Activated CD8-positive, alpha-beta T cell treated with anti-CD3 and anti-CD28 coated beads for 36 hours (primary cell): ENCODE data around the gene MGAT5B. TPM values are rescaled to one million over a fixed set of nuclear protein-coding genes. Genes with fewer than 3 reads are reported as not detected.

ENCODE experiments used
- ATAC-seq: fragments of 200-7000 bp; cut with Tn5 transposase; one replicate; pipeline ENCODE4 v1.10.0; 2021; ENCODE audit warnings: mild to moderate bottlenecking, moderate library complexity
- CTCF ChIA-PET: fragments of 350-600 bp; sonication (Branson Sonifier 250); formaldehyde crosslinking; loops from one replicate; lab custom pipeline; 2021; ENCODE audit warnings: antibody characterized with exemption; lab: Charles Lee
- POLR2A ChIA-PET: fragments of 350-600 bp; sonication (Branson Sonifier 250); formaldehyde crosslinking; loops from one replicate; lab custom pipeline; 2021; ENCODE audit warnings: antibody characterized with exemption; lab: Charles Lee
- DNase-seq: peaks from one replicate; pipeline ENCODE4 v3.0.0-alpha.2; 2020
- H3K27ac Mint-ChIP-seq: one replicate; pipeline ENCODE4 v1.8.0; 2021; ENCODE audit warnings: mild to moderate bottlenecking, mixed read lengths
- H3K27me3 Mint-ChIP-seq: one replicate; pipeline ENCODE4 v1.8.0; 2021; ENCODE audit warnings: mixed read lengths
- H3K36me3 Mint-ChIP-seq: one replicate; pipeline ENCODE4 v1.8.0; 2021; ENCODE audit warnings: low read depth, mixed read lengths
- H3K4me1 Mint-ChIP-seq: one replicate; pipeline ENCODE4 v1.8.0; 2021; ENCODE audit warnings: low read depth, mixed read lengths
- H3K4me3 Mint-ChIP-seq: one replicate; pipeline ENCODE4 v1.8.0; 2021; ENCODE audit warnings: mild to moderate bottlenecking, moderate library complexity, mixed read lengths
- H3K9me3 Mint-ChIP-seq: one replicate; pipeline ENCODE4 v1.8.0; 2021; ENCODE audit warnings: mixed read lengths
- intact Hi-C: fragments of 100-400 bp; cut with micrococcal nuclease; formaldehyde crosslinking; loops from one replicate; pipeline ENCODE4 v1.10.0; 2022
- total RNA-seq, 2 experiments: library from RNA; stranded (reverse); gene quantifications; one replicate each; pipeline ENCODE4 v1.2.3, GENCODE V29; 2021
- TF ChIP-seq, protein P1 (sequence below): fragments of 200-600 bp; IDR thresholded peaks from one replicate; pipeline ENCODE4 v1.8.0; 2022; ENCODE audit warnings: antibody characterized with exemption, mild to moderate bottlenecking

Gene MGAT5B
- total RNA-seq, 2 experiments from 2014 or later = not detected

DNA sequence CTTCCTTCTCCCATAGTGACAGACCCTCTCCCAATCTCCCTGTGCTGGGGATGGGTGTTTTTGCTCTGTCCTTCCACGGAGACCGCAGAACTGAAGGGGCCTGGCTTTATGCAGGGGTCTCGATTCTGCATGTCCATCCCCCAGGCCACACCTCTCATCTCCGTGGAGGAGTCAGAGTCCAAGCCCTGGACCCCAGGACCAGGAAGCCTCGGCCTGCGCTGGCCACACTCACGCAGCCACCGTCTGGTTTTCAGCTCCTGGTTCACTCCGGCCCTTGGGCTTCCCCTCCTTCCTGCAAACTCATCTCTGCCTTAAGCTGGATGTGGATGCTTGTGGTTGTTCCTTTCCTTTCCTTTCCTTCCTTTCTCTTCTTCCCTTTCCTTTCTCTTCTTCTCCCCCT lies 90.8 kb downstream of the MGAT5B start:
- Mint-ChIP-seq H3K36me3 (no peaks in the 10 kb centered on the region), H3K4me3 (no peak overlapping the region), H3K9me3 (no peaks in the 10 kb centered on the region), H3K4me1 (no peaks in the 10 kb centered on the region), H3K27me3 (no peaks in the 10 kb centered on the region), H3K27ac (no peak overlapping the region)
- ATAC-seq (no peak), DNase-seq (no peak)
- POLR2A ChIA-PET = interaction anchor here (0.6 kb wide), 1 partner anchor 17 kb away, joined by 3 read pairs; no protein-coding TSS in a partner anchor
- CTCF ChIA-PET = no interaction called here
- TF ChIP-seq, protein P1, sequence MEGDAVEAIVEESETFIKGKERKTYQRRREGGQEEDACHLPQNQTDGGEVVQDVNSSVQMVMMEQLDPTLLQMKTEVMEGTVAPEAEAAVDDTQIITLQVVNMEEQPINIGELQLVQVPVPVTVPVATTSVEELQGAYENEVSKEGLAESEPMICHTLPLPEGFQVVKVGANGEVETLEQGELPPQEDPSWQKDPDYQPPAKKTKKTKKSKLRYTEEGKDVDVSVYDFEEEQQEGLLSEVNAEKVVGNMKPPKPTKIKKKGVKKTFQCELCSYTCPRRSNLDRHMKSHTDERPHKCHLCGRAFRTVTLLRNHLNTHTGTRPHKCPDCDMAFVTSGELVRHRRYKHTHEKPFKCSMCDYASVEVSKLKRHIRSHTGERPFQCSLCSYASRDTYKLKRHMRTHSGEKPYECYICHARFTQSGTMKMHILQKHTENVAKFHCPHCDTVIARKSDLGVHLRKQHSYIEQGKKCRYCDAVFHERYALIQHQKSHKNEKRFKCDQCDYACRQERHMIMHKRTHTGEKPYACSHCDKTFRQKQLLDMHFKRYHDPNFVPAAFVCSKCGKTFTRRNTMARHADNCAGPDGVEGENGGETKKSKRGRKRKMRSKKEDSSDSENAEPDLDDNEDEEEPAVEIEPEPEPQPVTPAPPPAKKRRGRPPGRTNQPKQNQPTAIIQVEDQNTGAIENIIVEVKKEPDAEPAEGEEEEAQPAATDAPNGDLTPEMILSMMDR = no peak
- intact Hi-C loops = no loop called here

DNA sequence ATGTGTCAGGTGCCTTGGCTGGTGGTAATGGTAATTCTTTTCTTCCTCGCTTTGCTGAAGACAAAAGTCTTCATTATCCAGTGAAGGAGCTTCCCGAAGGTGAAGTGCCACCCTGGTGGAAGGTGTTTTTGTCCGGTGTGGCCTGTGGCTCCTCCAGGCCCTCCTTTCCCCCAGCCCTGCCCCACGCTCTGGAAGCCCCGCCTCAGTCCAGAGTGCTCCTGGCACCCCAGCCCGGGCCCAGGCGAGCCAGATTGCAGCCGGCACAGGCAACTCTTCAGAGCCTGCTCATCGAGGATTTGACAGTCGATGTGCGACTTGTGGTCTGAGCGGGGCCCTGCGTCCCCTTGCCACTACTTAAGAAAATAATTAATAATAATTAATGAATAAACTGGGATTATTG lies 93.7 kb downstream of the MGAT5B start:
- Mint-ChIP-seq H3K4me3 (no peak overlapping the region), H3K27ac (no peak overlapping the region), H3K9me3 (no peaks in the 10 kb centered on the region), H3K4me1 (no peaks in the 10 kb centered on the region), H3K27me3 (no peaks in the 10 kb centered on the region), H3K36me3 (no peaks in the 10 kb centered on the region)
- ChIA-PET CTCF (interaction anchor here (1.0 kb wide), 1 partner anchor 125 kb away, joined by 3 read pairs; no protein-coding TSS in a partner anchor), POLR2A (no interaction called here)
- intact Hi-C loops = no loop called here
- TF ChIP-seq, protein P1 = no peak
- DNase-seq = no peak
- ATAC-seq = no peak

DNA sequence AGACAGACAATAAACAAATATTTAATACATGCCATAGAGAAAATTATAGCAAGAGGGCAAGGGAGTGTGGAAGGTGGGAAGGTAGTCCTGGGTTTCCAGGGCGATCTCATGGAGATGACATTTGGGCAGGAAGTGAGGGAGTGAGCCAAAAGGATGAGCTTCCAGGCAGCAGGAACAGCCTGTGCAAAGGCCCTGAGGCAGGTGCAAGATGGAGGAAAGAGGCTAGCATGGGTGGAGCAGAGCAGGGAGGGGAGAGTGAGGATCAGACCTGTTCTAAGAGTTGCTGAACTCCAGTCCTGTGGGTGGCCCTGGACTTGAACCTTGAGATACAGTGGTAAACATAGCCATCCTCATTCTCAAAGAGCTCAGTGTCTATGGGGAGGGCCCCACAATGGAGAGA lies 94.7 kb downstream of the MGAT5B start:
- intact Hi-C loops = no loop called here
- DNase-seq (no peak), ATAC-seq (no peak)
- TF ChIP-seq, protein P1 = no peak
- Mint-ChIP-seq H3K9me3 (no peaks in the 10 kb centered on the region), H3K27me3 (no peaks in the 10 kb centered on the region), H3K36me3 (no peaks in the 10 kb centered on the region), H3K4me3 (no peak overlapping the region), H3K4me1 (no peaks in the 10 kb centered on the region), H3K27ac (no peak overlapping the region)
- ChIA-PET POLR2A (no interaction called here), CTCF (interaction anchor here (1.0 kb wide), 1 partner anchor 124 kb away, joined by 3 read pairs; no protein-coding TSS in a partner anchor)

- TF ChIP-seq, protein P1 = no peak
- ChIA-PET CTCF (no interaction called here), POLR2A (no interaction called here)
- Mint-ChIP-seq H3K4me3 (no peak overlapping the region), H3K27me3 (peaks cover 3% of the 10 kb centered on the region), H3K36me3 (no peaks in the 10 kb centered on the region), H3K27ac (no peak overlapping the region), H3K4me1 (peaks cover 7% of the 10 kb centered on the region), H3K9me3 (no peaks in the 10 kb centered on the region)
- intact Hi-C loops = no loop called here
- DNase-seq = no peak
- no peak for ATAC-seq
These were observed 97.8 kb downstream of the MGAT5B start for GRCh38 chr17:76966016-76966415.

GRCh38 chr17:76966486-76967181 lies 98.4 kb downstream of the MGAT5B start:
- no peak for ATAC-seq
- Mint-ChIP-seq H3K9me3 (no peaks in the 10 kb centered on the region), H3K36me3 (no peaks in the 10 kb centered on the region), H3K4me3 (no peak overlapping the region), H3K4me1 (peaks cover 7% of the 10 kb centered on the region), H3K27me3 (peaks cover 3% of the 10 kb centered on the region), H3K27ac (no peak overlapping the region)
- DNase-seq = no peak
- ChIA-PET CTCF (interaction anchor here (1.2 kb wide), 1 partner anchor 89 kb away, joined by 4 read pairs; no protein-coding TSS in a partner anchor), POLR2A (no interaction called here)
- TF ChIP-seq, protein P1 = no peak
- intact Hi-C loops = no loop called here
